ENCODE results near the gene DTWD1. TPM values are rescaled to one million over a fixed set of nuclear protein-coding genes. Genes with fewer than 3 reads are reported as not detected.
A peak's percentile ranks its signal among the peaks of the same experiment; 100 is the strongest.
"Not testable (repeated sequence)": the region's sequence is repeated elsewhere in the genome, so short reads cannot be mapped to it uniquely, and the experiment has no call there.

Gene DTWD1
- total and polyA plus RNA-seq, 2 of the 13 experiments (the other 11 are each of a cell fraction or from before 2014, with no cell fraction given), result 12.7 to 18.3 TPM

DNA sequence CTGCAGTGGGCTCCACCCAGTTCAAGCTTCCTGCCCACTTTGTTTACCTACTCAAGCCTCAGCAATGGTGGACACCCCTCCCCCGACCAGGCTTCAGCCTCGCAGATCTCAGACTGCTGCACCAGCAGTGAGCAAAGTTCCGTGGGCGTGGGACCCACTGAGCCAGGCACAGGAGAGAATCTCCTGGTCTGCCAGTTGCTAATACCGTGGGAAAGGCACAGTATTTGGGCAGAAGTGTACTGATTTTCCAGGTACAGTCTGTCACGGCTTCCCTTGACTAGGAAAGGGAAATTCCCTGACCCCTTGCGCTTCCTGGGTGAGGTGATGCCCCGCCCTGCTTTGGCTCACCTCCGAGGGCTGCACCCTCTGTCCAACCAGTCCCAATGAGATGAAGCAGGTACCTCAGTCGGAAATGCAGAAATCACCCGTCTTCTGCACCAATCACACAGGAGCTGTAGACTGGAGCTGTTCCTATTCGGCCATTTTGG lies 28.0 kb upstream of the DTWD1 start:
- POLR2A ChIA-PET, result interaction anchor here (0.5 to 2.2 kb wide), 9 partner anchors 12 to 423 kb away, joined by 3 to 31 read pairs (median 3); partner anchors contain the start of genes DTWD1, FAM227B and GALK2
- in situ Hi-C loops (cut with HindIII; ENCODE audit: extremely low pct_ligation_motif_present, low pct_unique_long_range_greater_than_20kb); H3K9me3 ChIP-seq (ENCODE audit: low read length); H3K79me2 ChIP-seq (ENCODE audit: insufficient read depth, low read length); FAIRE-seq; BruUV-seq (replicated peaks); CTCF ChIA-PET (ENCODE audit: low intra/inter-chr PET ratio, low total read pairs); H3K36me3 ChIP-seq (replicated peaks in 1 of 2; ENCODE audit: control insufficient read depth in 1 of 2, insufficient read depth in 2 of 2, low read length in 2 of 2); intact Hi-C loops (cut with micrococcal nuclease; ENCODE audit: unreplicated experiment); H3K4me1 ChIP-seq (ENCODE audit: insufficient read depth, low read length); H3K27me3 ChIP-seq (ENCODE audit: control insufficient read depth in 1 of 2, insufficient read depth in 2 of 2, low read length in 2 of 2); H4K20me1 ChIP-seq (ENCODE audit: insufficient read depth, low read length); TF ChIP-seq FOXA1 (IDR thresholded peaks at IDR 0.05): not testable (repeated sequence)
- peak overlapping the region; percentile 53 for H3K27ac ChIP-seq (ENCODE audit: extremely low read length, insufficient read depth, low read length)
- DNase-seq (ENCODE audit: low spot score) (peak; percentile 65), ATAC-seq (peak; percentile 98)
- H3K4me2 ChIP-seq (ENCODE audit: low read depth, low read length), result peak overlapping the region; percentile 73
- peak overlapping the region; percentile 56; the same call in 1 of the 2 replicates for H3K9ac ChIP-seq (ENCODE audit: insufficient read depth, low read depth, low read length)
- H3K4me3 ChIP-seq (replicated peaks in 1 of 3; ENCODE audit: insufficient read depth in 1 of 3, low read depth in 2 of 3, low read length in 3 of 3), result peak overlapping the region; percentile 38 to 70 (median 55); a peak in 5 of 6 replicates
- H2AFZ ChIP-seq (ENCODE audit: low read length), result peak overlapping the region; percentile 94
- 19% methylated on average over 4 of the region's 12 CpGs for WGBS (ENCODE audit: low lambda C conversion rate)
- TF ChIP-seq ELF1 (CRISPR knock-in tag; IDR thresholded peaks at IDR 0.05) (peak; percentile 62), BRD4 (CRISPR knock-in tag; IDR thresholded peaks at IDR 0.05) (0 out of 2 replicates have a peak, but pooled peaks have one; percentile 20), POLR2G (IDR thresholded peaks at IDR 0.05; ENCODE audit: low read depth, low read length) (peak; percentile 47; the same call in 1 of the 2 replicates), THAP9 (CRISPR knock-in tag; IDR thresholded peaks at IDR 0.05; ENCODE audit: borderline replicate concordance) (peak; percentile 47; the same call in 1 of the 2 replicates), FOXA1 (CRISPR knock-in tag; IDR thresholded peaks at IDR 0.05) (peak; percentile 74), TAF1 (CRISPR knock-in tag; IDR thresholded peaks at IDR 0.05) (peak; percentile 49; the same call in 1 of the 2 replicates), PHF21A (CRISPR knock-in tag; IDR thresholded peaks at IDR 0.05) (peak; percentile 26; the same call in 1 of the 2 replicates), DMAP1 (CRISPR knock-in tag; IDR thresholded peaks at IDR 0.05) (peak; percentile 69; the same call in 1 of the 2 replicates), ELF3 (CRISPR knock-in tag; IDR thresholded peaks at IDR 0.05) (peak; percentile 46; the same call in 1 of the 2 replicates), SPEN (CRISPR knock-in tag; IDR thresholded peaks at IDR 0.05; ENCODE audit: low read depth) (0 out of 2 replicates have a peak, but pooled peaks have one; percentile 24)
- TF ChIP-seq, protein P1, sequence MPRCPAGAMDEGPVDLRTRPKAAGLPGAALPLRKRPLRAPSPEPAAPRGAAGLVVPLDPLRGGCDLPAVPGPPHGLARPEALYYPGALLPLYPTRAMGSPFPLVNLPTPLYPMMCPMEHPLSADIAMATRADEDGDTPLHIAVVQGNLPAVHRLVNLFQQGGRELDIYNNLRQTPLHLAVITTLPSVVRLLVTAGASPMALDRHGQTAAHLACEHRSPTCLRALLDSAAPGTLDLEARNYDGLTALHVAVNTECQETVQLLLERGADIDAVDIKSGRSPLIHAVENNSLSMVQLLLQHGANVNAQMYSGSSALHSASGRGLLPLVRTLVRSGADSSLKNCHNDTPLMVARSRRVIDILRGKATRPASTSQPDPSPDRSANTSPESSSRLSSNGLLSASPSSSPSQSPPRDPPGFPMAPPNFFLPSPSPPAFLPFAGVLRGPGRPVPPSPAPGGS (CRISPR knock-in tag; IDR thresholded peaks at IDR 0.05), result 0 out of 2 replicates have a peak, but pooled peaks have one; percentile 48
- TF ChIP-seq, protein P2, sequence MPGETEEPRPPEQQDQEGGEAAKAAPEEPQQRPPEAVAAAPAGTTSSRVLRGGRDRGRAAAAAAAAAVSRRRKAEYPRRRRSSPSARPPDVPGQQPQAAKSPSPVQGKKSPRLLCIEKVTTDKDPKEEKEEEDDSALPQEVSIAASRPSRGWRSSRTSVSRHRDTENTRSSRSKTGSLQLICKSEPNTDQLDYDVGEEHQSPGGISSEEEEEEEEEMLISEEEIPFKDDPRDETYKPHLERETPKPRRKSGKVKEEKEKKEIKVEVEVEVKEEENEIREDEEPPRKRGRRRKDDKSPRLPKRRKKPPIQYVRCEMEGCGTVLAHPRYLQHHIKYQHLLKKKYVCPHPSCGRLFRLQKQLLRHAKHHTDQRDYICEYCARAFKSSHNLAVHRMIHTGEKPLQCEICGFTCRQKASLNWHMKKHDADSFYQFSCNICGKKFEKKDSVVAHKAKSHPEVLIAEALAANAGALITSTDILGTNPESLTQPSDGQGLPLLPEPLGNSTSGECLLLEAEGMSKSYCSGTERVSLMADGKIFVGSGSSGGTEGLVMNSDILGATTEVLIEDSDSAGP (CRISPR knock-in tag; IDR thresholded peaks at IDR 0.05; ENCODE audit: borderline replicate concordance), result 0 out of 2 replicates have a peak, but pooled peaks have one; percentile 25
- TF ChIP-seq, protein P3, sequence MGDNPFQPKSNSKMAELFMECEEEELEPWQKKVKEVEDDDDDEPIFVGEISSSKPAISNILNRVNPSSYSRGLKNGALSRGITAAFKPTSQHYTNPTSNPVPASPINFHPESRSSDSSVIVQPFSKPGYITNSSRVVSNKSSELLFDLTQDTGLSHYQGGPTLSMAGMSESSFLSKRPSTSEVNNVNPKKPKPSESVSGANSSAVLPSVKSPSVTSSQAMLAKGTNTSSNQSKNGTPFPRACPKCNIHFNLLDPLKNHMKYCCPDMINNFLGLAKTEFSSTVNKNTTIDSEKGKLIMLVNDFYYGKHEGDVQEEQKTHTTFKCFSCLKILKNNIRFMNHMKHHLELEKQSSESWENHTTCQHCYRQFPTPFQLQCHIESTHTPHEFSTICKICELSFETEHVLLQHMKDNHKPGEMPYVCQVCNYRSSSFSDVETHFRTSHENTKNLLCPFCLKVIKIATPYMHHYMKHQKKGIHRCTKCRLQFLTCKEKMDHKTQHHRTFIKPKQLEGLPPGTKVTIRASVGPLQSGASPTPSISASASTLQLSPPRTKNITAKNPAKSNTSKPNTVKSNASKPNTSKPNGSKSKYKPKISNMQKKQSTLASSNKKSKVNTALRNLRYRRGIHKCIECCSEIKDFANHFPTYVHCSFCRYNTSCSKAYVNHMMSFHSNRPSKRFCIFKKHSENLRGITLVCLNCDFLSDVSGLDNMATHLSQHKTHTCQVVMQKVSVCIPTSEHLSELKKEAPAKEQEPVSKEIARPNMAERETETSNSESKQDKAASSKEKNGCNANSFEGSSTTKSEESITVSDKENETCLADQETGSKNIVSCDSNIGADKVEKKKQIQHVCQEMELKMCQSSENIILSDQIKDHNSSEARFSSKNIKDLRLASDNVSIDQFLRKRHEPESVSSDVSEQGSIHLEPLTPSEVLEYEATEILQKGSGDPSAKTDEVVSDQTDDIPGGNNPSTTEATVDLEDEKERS (CRISPR knock-in tag; IDR thresholded peaks at IDR 0.05), result peak; percentile 60; the same call in 1 of the 2 replicates

Measured in HepG2 (cell line).